Choroid plexus epithelial cell (primary cell): ENCODE results near the gene DDX23.
"Not testable (repeated sequence)": the region's sequence is repeated elsewhere in the genome, so short reads cannot be mapped to it uniquely, and the experiment has no call there.

Experiments
- DNase-seq: peaks from one replicate; pipeline ENCODE4 v3.0.0-alpha.2; 2010; ENCODE audit warnings: low read depth
- H3K4me3 ChIP-seq: 2 replicates; pipeline ENCODE4 v1.5.1; 2011; ENCODE audit warnings: low read depth, mild to moderate bottlenecking, control low read depth, low read length, moderate library complexity
- CTCF ChIP-seq: conservative IDR thresholded peaks from 2 replicates; pipeline ENCODE4 v1.5.1; 2011; ENCODE audit warnings: low read depth, mild to moderate bottlenecking, control low read depth, inconsistent platforms, low read length, moderate library complexity

Gene DDX23

GRCh38 chr12:48854488-48854887, 2.5 kb upstream of the DDX23 start:
- DNase-seq = no peak
- H3K4me3 ChIP-seq = no peak overlapping the region
- no peak for TF ChIP-seq CTCF

- peak overlapping the region; percentile 97 for H3K4me3 ChIP-seq
- DNase-seq = peak; percentile 95
- peak; percentile 84 for TF ChIP-seq CTCF
Observed at GRCh38 chr12:48852734-48853688, 1.0 kb upstream of the DDX23 start.

GRCh38 chr12:48842021-48842420, 9.9 kb downstream of the DDX23 start:
- not testable (repeated sequence) for H3K4me3 ChIP-seq, DNase-seq

- H3K4me3 ChIP-seq = no peak overlapping the region
- no peak for DNase-seq
- no peak for TF ChIP-seq CTCF
Observed at GRCh38 chr12:48838048-48838447, 13.9 kb downstream of the DDX23 start.

- no peak overlapping the region for H3K4me3 ChIP-seq
- TF ChIP-seq CTCF = no peak
- no peak for DNase-seq
Observed at GRCh38 chr12:48832321-48833060, 19.5 kb downstream of the DDX23 start.

- DNase-seq = no peak
Observed at GRCh38 chr12:48831257-48831656, 20.7 kb downstream of the DDX23 start.

More at GRCh38 chr12:48831257-48831656, 20.7 kb downstream of the DDX23 start:
- TF ChIP-seq CTCF = no peak
- H3K4me3 ChIP-seq = no peak overlapping the region
